Neuronal stem cell (in vitro differentiated cells): Measurements from ENCODE around the gene HOXA1.

Source experiments
- DNase-seq: peaks from one replicate; pipeline ENCODE4 v3.0.0-alpha.2; 2013; ENCODE audit warnings: low spot score
- H2AFZ ChIP-seq: one replicate; pipeline ENCODE4 v1.6.1; 2013; ENCODE audit warnings: mild to moderate bottlenecking, low read length, inconsistent platforms
- H2AK5ac ChIP-seq: 2 replicates; pipeline ENCODE4 v1.6.1; 2013; ENCODE audit warnings: low read depth, mild to moderate bottlenecking, inconsistent platforms, low read length, moderate library complexity, mixed read lengths
- H2BK120ac ChIP-seq: 2 replicates; pipeline ENCODE4 v1.6.1; 2013; ENCODE audit warnings: low read depth, mild to moderate bottlenecking, inconsistent platforms, low read length, moderate library complexity, mixed read lengths
- H2BK12ac ChIP-seq: one replicate; pipeline ENCODE4 v1.6.1; 2013; ENCODE audit warnings: low read length, inconsistent platforms
- H2BK15ac ChIP-seq: 2 replicates; pipeline ENCODE4 v1.6.1; 2013; ENCODE audit warnings: mild to moderate bottlenecking, low read length, inconsistent platforms, mixed read lengths
- H2BK5ac ChIP-seq: one replicate; pipeline ENCODE4 v1.6.1; 2013; ENCODE audit warnings: inconsistent platforms, mild to moderate bottlenecking, low read length, moderate library complexity
- H3K14ac ChIP-seq: one replicate; pipeline ENCODE4 v1.6.1; 2013; ENCODE audit warnings: low read length, inconsistent platforms
- H3K18ac ChIP-seq: 2 replicates; pipeline ENCODE4 v1.6.1; 2013; ENCODE audit warnings: low read length, inconsistent platforms
- H3K23ac ChIP-seq: 2 replicates; pipeline ENCODE4 v1.6.1; 2013; ENCODE audit warnings: low read depth, mild to moderate bottlenecking, mixed read lengths, low read length, inconsistent platforms; ENCODE audit not compliant: poor library complexity
- H3K27ac ChIP-seq: replicated peaks from 3 replicates; pipeline ENCODE4 v1.5.1; 2013; ENCODE audit warnings: low read length, inconsistent platforms
- H3K27me3 ChIP-seq, 3 experiments: 2 replicates each; pipeline ENCODE4 v1.6.1; 2013; ENCODE audit warnings: low read length in 3 of 3, mild to moderate bottlenecking in 2 of 3, inconsistent platforms in 1 of 3, low read depth in 1 of 3, mixed read lengths in 1 of 3, moderate library complexity in 1 of 3; ENCODE audit not compliant: control insufficient read depth in 3 of 3, insufficient read depth in 3 of 3
- H3K36me3 ChIP-seq, 2 donors: replicated peaks in 1 of 2; 2 replicates each; pipeline ENCODE4 v1.6.1; 2013; ENCODE audit warnings: low read length in 2 of 2; ENCODE audit not compliant: control insufficient read depth in 2 of 2, insufficient read depth in 2 of 2
- H3K4ac ChIP-seq: 2 replicates; pipeline ENCODE4 v1.6.1; 2013; ENCODE audit warnings: inconsistent platforms, mild to moderate bottlenecking, low read length, moderate library complexity
- H3K4me1 ChIP-seq, 2 donors: 1 replicate in 1 of 2; 2 replicates in 1 of 2; pipeline ENCODE4 v1.6.1; 2013; ENCODE audit warnings: low read length in 2 of 2, low read depth in 1 of 2; ENCODE audit not compliant: control insufficient read depth in 2 of 2, insufficient read depth in 1 of 2
- H3K4me2 ChIP-seq: one replicate; pipeline ENCODE4 v1.6.1; 2013; ENCODE audit warnings: mild to moderate bottlenecking, low read length, inconsistent platforms; ENCODE audit not compliant: insufficient read depth, poor library complexity, severe bottlenecking
- H3K4me3 ChIP-seq, 2 donors: 2 replicates each; pipeline ENCODE4 v1.5.1; 2013; ENCODE audit warnings: low read length in 2 of 2, mild to moderate bottlenecking in 2 of 2, inconsistent platforms in 1 of 2, moderate library complexity in 1 of 2
- H3K79me1 ChIP-seq: one replicate; pipeline ENCODE4 v1.6.1; 2013; ENCODE audit warnings: low read depth, mild to moderate bottlenecking, inconsistent platforms, low read length, moderate library complexity
- H3K9ac ChIP-seq: one replicate; pipeline ENCODE4 v1.6.1; 2013; ENCODE audit warnings: mild to moderate bottlenecking, low read depth, low read length, inconsistent platforms; ENCODE audit not compliant: poor library complexity
- H3K9me3 ChIP-seq, 2 donors: replicated peaks in 1 of 2; 2 replicates each; pipeline versions ENCODE3 to v1.6.1; 2013; ENCODE audit warnings: low read length in 2 of 2, mild to moderate bottlenecking in 2 of 2, inconsistent platforms in 1 of 2, low read depth in 1 of 2, mixed read lengths in 1 of 2, moderate library complexity in 1 of 2; ENCODE audit not compliant: control insufficient read depth in 2 of 2, insufficient read depth in 1 of 2
- H4K8ac ChIP-seq: one replicate; pipeline ENCODE4 v1.6.1; 2013; ENCODE audit warnings: low read depth, mild to moderate bottlenecking, inconsistent platforms, low read length, moderate library complexity
- H4K91ac ChIP-seq: one replicate; pipeline ENCODE4 v1.6.1; 2013; ENCODE audit warnings: low read length, low read depth, mild to moderate bottlenecking, inconsistent platforms; ENCODE audit not compliant: poor library complexity
- WGBS, 2 donors: extraction: QIAGEN DNeasy Blood & Tissue Kit; methylation state at CpG; one replicate each; pipeline ENCODE4 v1.1.7; 2013; ENCODE audit warnings: missing lambda C conversion rate in 2 of 2, mixed read lengths in 1 of 2; ENCODE audit not compliant: insufficient read length in 2 of 2, insufficient replicate concordance in 1 of 2; ENCODE audit errors: extremely low coverage in 2 of 2; 5-methylcytosine and 5-hydroxymethylcytosine counted together

HOXA1 gene

GRCh38 chr7:27116031-27116961, 20.5 kb upstream of the HOXA1 start:
- Histone ChIP-seq H4K91ac (no peak overlapping the region), H3K4me2 (no peak overlapping the region), H3K27ac (no peak overlapping the region), H2BK15ac (no peak overlapping the region), H3K4me3 (no peak overlapping the region), H3K27me3 (peaks cover 52 to 95% (median 91%) of the 10 kb centered on the region in 3 experiments), H3K23ac (no peak overlapping the region), H3K9ac (no peak overlapping the region), H2BK12ac (no peak overlapping the region), H2BK5ac (no peak overlapping the region), H3K79me1 (no peaks in the 10 kb centered on the region), H3K36me3 (no peaks in the 10 kb centered on the region), H2AFZ (no peak overlapping the region), H3K18ac (no peak overlapping the region), H4K8ac (no peak overlapping the region), H3K9me3 (peaks cover 0 to 2% of the 10 kb centered on the region in 2 donors), H3K4ac (no peak overlapping the region), H2AK5ac (no peak overlapping the region), H2BK120ac (no peak overlapping the region), H3K4me1 (no peaks in the 10 kb centered on the region), H3K14ac (no peak overlapping the region)
- DNase-seq: no peak
- WGBS, 2 donors: no CpG with 5 or more reads among the region's 20 CpGs

GRCh38 chr7:27115221-27116026, 19.6 kb upstream of the HOXA1 start:
- no peak overlapping the region for H2BK15ac ChIP-seq
- peak overlapping the region; percentile 55 for H3K18ac ChIP-seq
- H3K27me3 ChIP-seq: peaks cover 53 to 95% (median 92%) of the 10 kb centered on the region in 3 experiments
- H2BK120ac ChIP-seq: no peak overlapping the region
- no peak overlapping the region for H3K4ac ChIP-seq
- no peaks in the 10 kb centered on the region for H3K4me1 ChIP-seq
- H3K23ac ChIP-seq: no peak overlapping the region
- DNase-seq: no peak
- no peak overlapping the region for H3K27ac ChIP-seq
- no peak overlapping the region for H3K14ac ChIP-seq
- no peak overlapping the region for H4K8ac ChIP-seq
- H3K9me3 ChIP-seq: peaks cover 1 to 4% of the 10 kb centered on the region in 2 donors
- H2BK12ac ChIP-seq: no peak overlapping the region
- H2BK5ac ChIP-seq: no peak overlapping the region
- H2AK5ac ChIP-seq: no peak overlapping the region
- peak overlapping the region; percentile 40 for H2AFZ ChIP-seq
- WGBS, 2 donors: no CpG with 5 or more reads among the region's 45 CpGs
- H3K36me3 ChIP-seq: no peaks in the 10 kb centered on the region
- no peaks in the 10 kb centered on the region for H3K79me1 ChIP-seq
- H3K4me2 ChIP-seq: no peak overlapping the region
- H3K9ac ChIP-seq: no peak overlapping the region
- H4K91ac ChIP-seq: no peak overlapping the region
- no peak overlapping the region for H3K4me3 ChIP-seq

GRCh38 chr7:27114881-27115220, 19.1 kb upstream of the HOXA1 start:
- Histone ChIP-seq H2BK15ac (no peak overlapping the region), H2AFZ (no peak overlapping the region), H4K8ac (no peak overlapping the region), H3K4me1 (no peaks in the 10 kb centered on the region), H3K9me3 (peaks cover 3 to 4% of the 10 kb centered on the region in 2 donors), H3K18ac (no peak overlapping the region), H3K27me3 (peaks cover 57 to 95% (median 92%) of the 10 kb centered on the region in 3 experiments), H3K9ac (no peak overlapping the region), H2BK5ac (no peak overlapping the region), H3K27ac (no peak overlapping the region), H2BK12ac (no peak overlapping the region), H3K23ac (no peak overlapping the region), H3K36me3 (no peaks in the 10 kb centered on the region), H3K14ac (no peak overlapping the region), H2BK120ac (no peak overlapping the region), H3K4ac (no peak overlapping the region), H3K4me3 (no peak overlapping the region), H2AK5ac (no peak overlapping the region), H3K79me1 (no peaks in the 10 kb centered on the region), H4K91ac (no peak overlapping the region), H3K4me2 (no peak overlapping the region)
- no CpG with 5 or more reads among the region's 6 CpGs for WGBS, 2 donors
- no peak for DNase-seq
